Measurements from ENCODE around the gene AZGP1. TPM values are rescaled to one million over a fixed set of nuclear protein-coding genes. Genes with fewer than 3 reads are reported as not detected.
"Not testable (repeated sequence)": the region's sequence is repeated elsewhere in the genome, so short reads cannot be mapped to it uniquely, and the experiment has no call there.

Gene AZGP1
- polyA plus RNA-seq, 3 donors = 56.0 to 67.1 (median 61.6) TPM

- DNase-seq (ENCODE audit: extremely low read depth in 1 of 11, low read depth in 9 of 11, low spot score in 4 of 11) = no peak
Measured at GRCh38 chr7:100010901-100011300, 35.1 kb upstream of the AZGP1 start.

- DNase-seq (ENCODE audit: extremely low read depth in 1 of 11, low read depth in 9 of 11, low spot score in 4 of 11) = not testable (repeated sequence)
Measured at GRCh38 chr7:100009952-100010351, 34.1 kb upstream of the AZGP1 start.

- DNase-seq (ENCODE audit: extremely low read depth in 1 of 11, low read depth in 9 of 11, low spot score in 4 of 11) = no peak
Measured at GRCh38 chr7:100008525-100008924, 32.7 kb upstream of the AZGP1 start.

DNA sequence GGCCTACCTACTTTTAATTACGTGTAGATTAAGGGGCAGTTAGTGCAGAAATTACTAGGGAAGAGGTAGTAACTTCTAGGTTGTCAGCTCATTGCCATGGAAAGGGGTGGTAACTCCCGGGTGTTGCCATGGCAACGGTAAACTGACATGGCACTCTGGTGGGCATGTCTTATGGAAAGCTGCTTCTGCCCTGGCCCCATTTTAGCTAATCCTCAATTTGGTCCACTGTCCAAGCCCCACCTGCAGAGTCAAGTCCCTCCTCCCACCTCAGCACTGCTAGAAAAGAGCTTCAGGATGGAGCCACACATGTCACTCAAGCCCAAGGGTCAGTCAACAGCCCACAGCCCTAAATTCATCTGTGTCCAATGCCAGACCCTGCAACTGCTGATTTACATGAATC is 32.1 kb upstream of the AZGP1 start:
- no peak for DNase-seq (ENCODE audit: extremely low read depth in 1 of 11, low read depth in 9 of 11, low spot score in 4 of 11)

DNA sequence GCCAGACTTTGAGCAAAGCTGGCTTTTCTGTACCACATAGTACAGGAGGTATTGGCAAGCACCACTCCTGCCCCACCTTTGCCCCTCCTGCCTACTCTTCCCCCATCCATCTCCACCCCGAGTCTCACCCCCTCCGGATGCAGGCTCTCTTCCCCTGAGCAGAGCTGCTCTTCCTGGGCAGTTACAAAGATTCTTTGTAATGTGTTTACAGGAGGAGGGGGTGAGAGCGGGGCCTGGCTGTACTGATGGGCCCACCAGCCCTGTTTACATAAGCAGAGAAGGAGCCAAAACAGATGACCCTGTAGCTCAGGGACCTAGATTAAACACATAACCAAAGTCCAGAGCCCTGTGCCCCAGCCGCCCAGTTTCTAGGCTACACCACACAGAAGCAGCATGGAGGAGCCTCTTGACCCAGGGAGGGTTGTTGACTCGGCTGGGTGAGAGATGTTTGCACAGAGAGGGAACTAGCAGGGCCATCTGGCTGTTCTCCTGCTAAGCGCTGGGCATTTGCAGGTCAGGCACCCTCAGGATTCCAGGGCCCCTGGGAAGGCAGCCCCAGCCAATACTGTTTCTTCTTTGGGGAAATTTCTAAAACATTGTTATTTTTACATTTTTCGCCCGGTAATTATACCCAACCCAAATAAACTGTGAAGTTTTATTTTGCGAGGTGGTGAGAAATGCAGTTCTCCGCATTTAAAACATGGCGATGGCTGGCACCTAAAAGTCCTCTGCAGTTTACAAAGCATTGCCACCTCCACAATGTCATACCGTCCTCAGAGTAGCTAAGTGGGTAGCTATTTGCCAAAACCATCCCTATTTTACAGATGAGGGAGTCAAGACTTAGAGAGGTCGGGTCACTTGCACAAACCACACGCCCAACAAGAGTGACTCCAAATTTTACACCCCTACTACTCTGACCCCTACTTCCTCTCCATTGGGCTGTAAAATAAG is 28.2 kb upstream of the AZGP1 start:
- no peak for DNase-seq (ENCODE audit: extremely low read depth in 1 of 11, low read depth in 9 of 11, low spot score in 4 of 11)

DNA sequence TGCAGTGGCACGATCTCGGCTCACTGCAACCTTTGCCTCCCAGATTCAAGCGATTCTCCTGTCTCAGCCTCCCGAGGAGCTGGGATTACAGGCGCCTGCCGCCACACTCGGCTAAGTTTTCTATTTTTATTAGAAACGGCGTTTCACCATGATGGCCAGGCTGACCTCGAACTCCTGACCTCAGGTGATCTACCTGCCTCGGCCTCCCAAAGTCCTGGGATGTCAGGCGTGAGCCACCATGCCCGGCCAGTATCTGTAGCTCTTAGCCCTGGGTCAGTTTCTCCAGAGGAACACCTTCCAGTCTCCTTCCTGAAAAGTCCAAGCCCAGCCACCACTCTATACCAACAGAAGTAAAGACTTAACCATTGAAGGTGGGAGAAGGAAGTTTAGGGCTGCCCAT is 24.4 kb upstream of the AZGP1 start:
- DNase-seq (ENCODE audit: extremely low read depth in 1 of 11, low read depth in 9 of 11, low spot score in 4 of 11) = no peak

- DNase-seq (ENCODE audit: extremely low read depth in 1 of 11, low read depth in 9 of 11, low spot score in 4 of 11) = peak in 4 of 11 donors; percentile 23 to 43 (median 34)
Measured at GRCh38 chr7:99997545-99998137, 21.8 kb upstream of the AZGP1 start.

- no peak for DNase-seq (ENCODE audit: extremely low read depth in 1 of 11, low read depth in 9 of 11, low spot score in 4 of 11)
Measured at GRCh38 chr7:99996755-99997544, 21.1 kb upstream of the AZGP1 start.

DNA sequence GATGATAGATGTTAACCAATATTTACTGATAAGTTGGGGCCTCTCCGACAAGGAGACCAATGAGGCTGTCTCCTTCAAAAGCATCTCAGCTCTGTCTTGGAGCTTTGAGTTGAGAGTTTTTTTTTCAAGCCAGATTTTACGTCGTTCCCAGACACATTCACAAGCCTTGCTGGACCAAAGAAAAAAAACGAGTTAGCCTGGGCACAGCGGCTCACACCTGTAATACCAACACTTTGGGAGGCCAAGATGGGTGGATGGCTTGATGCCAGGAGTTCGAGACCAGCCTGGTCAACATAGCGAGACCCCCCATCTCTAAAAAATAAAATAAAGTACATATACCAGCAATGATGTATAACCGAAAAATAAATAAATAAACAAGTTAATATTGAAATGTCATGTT is 19.0 kb upstream of the AZGP1 start:
- no peak for DNase-seq (ENCODE audit: extremely low read depth in 1 of 11, low read depth in 9 of 11, low spot score in 4 of 11)

DNA sequence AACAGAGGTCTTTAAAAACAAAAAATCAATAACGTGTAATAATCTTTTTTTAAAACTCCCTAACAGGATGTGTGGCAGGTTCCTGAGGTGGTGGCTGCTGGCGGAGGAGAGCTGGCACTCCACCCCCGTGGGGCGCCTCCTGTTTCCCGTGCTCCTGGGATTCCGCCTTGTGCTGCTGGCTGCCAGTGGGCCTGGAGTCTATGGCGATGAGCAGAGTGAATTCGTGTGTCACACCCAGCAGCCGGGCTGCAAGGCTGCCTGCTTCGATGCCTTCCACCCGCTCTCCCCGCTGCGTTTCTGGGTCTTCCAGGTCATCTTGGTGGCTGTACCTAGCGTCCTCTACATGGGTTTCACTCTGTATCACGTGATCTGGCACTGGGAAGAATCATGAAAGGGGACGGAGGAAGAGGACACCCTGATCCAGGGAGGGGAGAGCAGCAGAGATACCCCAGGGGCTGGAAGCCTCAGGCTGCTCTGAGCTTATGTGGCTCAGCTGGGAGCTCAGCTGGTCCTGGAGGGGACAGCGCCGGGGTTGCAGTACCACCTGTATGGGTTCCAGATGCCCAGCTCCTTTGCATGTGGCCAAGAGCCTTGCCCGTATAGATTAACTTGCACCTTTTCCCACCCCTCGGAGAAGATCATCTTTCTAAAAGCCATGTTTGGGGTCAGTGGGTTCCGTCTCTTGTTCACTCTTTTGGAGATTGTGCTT is 16.7 kb upstream of the AZGP1 start:
- no peak for DNase-seq (ENCODE audit: extremely low read depth in 1 of 11, low read depth in 9 of 11, low spot score in 4 of 11)

- not testable (repeated sequence) for DNase-seq (ENCODE audit: extremely low read depth in 1 of 11, low read depth in 9 of 11, low spot score in 4 of 11)
Measured at GRCh38 chr7:99991543-99991942, 15.7 kb upstream of the AZGP1 start.

- no peak for DNase-seq (ENCODE audit: extremely low read depth in 1 of 11, low read depth in 9 of 11, low spot score in 4 of 11)
Measured at GRCh38 chr7:99990460-99990852, 14.6 kb upstream of the AZGP1 start.

- DNase-seq (ENCODE audit: extremely low read depth in 1 of 11, low read depth in 9 of 11, low spot score in 4 of 11) = no peak
Measured at GRCh38 chr7:99987846-99988245, 12.0 kb upstream of the AZGP1 start.

GRCh38 chr7:99987306-99987705 is 11.5 kb upstream of the AZGP1 start:
- DNase-seq (ENCODE audit: extremely low read depth in 1 of 11, low read depth in 9 of 11, low spot score in 4 of 11) = not testable (repeated sequence)

DNA sequence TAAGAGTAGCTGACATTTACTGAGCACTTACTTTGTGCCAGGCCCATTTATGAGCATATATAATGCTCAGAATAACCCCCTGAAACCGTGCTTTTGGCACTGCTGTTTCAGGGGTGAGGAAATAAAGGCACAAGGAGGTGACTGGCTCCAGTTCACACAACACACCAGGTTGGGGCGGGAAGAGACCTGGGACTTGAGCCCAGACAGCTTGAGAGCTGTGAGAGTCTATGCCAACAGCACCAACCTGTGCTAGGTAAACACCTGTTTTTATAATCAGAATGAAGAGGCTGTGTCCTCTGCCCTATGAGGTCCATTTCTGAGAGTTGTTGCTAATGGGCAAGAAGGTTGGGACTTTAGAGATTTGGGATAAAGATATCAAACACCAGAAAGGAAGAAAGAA is 8.8 kb upstream of the AZGP1 start:
- no peak for DNase-seq (ENCODE audit: extremely low read depth in 1 of 11, low read depth in 9 of 11, low spot score in 4 of 11)

GRCh38 chr7:99981066-99981465 is 5.2 kb upstream of the AZGP1 start:
- not testable (repeated sequence) for DNase-seq (ENCODE audit: extremely low read depth in 1 of 11, low read depth in 9 of 11, low spot score in 4 of 11)

- not testable (repeated sequence) for DNase-seq (ENCODE audit: extremely low read depth in 1 of 11, low read depth in 9 of 11, low spot score in 4 of 11)
Measured at GRCh38 chr7:99980448-99980872, 4.6 kb upstream of the AZGP1 start.

GRCh38 chr7:99979814-99980225 is 4.0 kb upstream of the AZGP1 start:
- not testable (repeated sequence) for DNase-seq (ENCODE audit: extremely low read depth in 1 of 11, low read depth in 9 of 11, low spot score in 4 of 11)

GRCh38 chr7:99976626-99977025 is 795 bp upstream of the AZGP1 start:
- no peak for DNase-seq (ENCODE audit: extremely low read depth in 1 of 11, low read depth in 9 of 11, low spot score in 4 of 11)

Measured in renal cortex interstitium (tissue), 11 donors.